ENCODE results near the gene MPP4. TPM values are rescaled to one million over a fixed set of nuclear protein-coding genes. Genes with fewer than 3 reads are reported as not detected.
A peak's percentile ranks its signal among the peaks of the same experiment; 100 is the strongest.

Gene MPP4
- total RNA-seq, 1 donor from 2014 or later: not detected

DNA sequence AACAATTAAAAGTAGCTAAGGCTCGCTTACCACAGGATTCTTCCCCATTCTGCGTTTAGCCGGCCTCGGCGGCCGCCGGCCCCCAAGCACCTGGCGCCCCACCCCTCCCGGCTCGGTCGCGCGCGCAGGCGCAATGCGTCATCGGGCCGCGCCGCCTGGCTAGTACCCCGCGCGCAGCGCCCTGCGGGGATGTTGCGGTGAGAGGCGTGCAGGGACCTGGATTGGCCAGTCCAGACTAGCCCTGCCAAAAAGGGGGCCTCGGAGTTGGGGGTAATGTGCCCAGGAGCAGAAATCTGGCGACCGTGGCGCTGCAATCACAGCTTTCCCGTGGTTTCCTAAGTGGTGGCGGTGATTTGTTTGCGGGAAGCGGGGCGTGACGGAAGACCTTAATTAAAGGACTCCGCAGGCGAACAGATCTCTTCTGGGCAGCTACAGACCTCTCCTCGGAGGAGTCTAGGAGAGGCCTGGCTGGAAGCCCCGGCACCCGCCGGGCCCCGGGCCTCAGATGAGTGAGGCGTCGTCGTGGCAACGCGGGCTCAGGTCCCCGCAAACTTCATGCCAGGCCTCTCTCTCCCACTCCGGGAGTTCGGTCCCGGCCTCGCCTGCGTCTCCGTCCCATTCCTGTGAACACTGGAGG, 55.7 kb downstream of the MPP4 start:
- peak overlapping the region; percentile 85 to 99 for H3K4me3 ChIP-seq
- no peaks in the 10 kb centered on the region for H3K27me3 ChIP-seq
- peak overlapping the region; percentile 97 to 100 for H3K27ac ChIP-seq
- intact Hi-C loops (cut with DNase I): loop anchor here (2.0 to 10.0 kb wide), 5 partner anchors 56 to 680 kb away; partner anchors contain the start of genes ALS2, FZD7, MPP4 and ORC2
- peaks cover 0 to 13% of the 10 kb centered on the region in 2 donors for H3K36me3 ChIP-seq
- H3K9me3 ChIP-seq: no peaks in the 10 kb centered on the region
- DNase-seq (ENCODE audit: low spot score in 2 of 2): peak; percentile 34 to 89
- TF ChIP-seq, protein P1, sequence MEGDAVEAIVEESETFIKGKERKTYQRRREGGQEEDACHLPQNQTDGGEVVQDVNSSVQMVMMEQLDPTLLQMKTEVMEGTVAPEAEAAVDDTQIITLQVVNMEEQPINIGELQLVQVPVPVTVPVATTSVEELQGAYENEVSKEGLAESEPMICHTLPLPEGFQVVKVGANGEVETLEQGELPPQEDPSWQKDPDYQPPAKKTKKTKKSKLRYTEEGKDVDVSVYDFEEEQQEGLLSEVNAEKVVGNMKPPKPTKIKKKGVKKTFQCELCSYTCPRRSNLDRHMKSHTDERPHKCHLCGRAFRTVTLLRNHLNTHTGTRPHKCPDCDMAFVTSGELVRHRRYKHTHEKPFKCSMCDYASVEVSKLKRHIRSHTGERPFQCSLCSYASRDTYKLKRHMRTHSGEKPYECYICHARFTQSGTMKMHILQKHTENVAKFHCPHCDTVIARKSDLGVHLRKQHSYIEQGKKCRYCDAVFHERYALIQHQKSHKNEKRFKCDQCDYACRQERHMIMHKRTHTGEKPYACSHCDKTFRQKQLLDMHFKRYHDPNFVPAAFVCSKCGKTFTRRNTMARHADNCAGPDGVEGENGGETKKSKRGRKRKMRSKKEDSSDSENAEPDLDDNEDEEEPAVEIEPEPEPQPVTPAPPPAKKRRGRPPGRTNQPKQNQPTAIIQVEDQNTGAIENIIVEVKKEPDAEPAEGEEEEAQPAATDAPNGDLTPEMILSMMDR (IDR thresholded peaks at IDR 0.05): no peak
- H3K4me1 ChIP-seq: peaks cover 0 to 7% of the 10 kb centered on the region in 2 donors

GRCh38 chr2:201642086-201642578, 56.3 kb downstream of the MPP4 start:
- H3K9me3 ChIP-seq: no peaks in the 10 kb centered on the region
- TF ChIP-seq, protein P1 (IDR thresholded peaks at IDR 0.05): no peak
- H3K36me3 ChIP-seq: peaks cover 3 to 17% of the 10 kb centered on the region in 2 donors
- H3K4me3 ChIP-seq: peak overlapping the region; percentile 85 to 99
- DNase-seq (ENCODE audit: low spot score in 2 of 2): no peak
- intact Hi-C loops (cut with DNase I): loop anchor here (2.0 to 10.0 kb wide), 5 partner anchors 57 to 680 kb away; partner anchors contain the start of genes ALS2, FZD7, MPP4 and ORC2
- H3K4me1 ChIP-seq: peaks cover 0 to 7% of the 10 kb centered on the region in 2 donors
- peak overlapping the region; percentile 97 to 100 for H3K27ac ChIP-seq
- H3K27me3 ChIP-seq: no peaks in the 10 kb centered on the region

DNA sequence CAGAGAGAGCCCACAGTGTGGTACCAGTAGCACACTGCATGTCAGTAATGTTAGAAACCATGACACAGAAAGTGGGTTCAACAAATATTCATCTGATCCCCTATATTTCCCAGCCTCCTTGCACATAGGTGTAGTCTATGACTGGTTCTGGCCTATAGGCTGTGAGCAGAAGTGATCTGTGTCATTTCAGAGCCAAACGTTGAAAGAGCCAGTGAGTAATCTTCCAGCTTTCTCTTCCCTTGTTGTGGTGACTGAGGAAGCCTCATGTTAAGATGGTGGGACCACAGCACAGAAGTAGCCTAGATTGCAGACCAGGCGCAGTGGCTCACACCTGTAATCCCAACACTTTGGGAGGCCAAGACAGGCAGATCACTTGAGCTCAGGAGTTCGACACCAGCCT, 59.2 kb downstream of the MPP4 start:
- TF ChIP-seq, protein P1 (IDR thresholded peaks at IDR 0.05): no peak
- Histone ChIP-seq H3K27me3 (no peaks in the 10 kb centered on the region), H3K27ac (no peak overlapping the region), H3K4me3 (no peak overlapping the region), H3K4me1 (no peaks in the 10 kb centered on the region), H3K9me3 (no peaks in the 10 kb centered on the region), H3K36me3 (peaks cover 19 to 46% of the 10 kb centered on the region in 2 donors)
- intact Hi-C loops (cut with DNase I): no loop called here
- no peak for DNase-seq (ENCODE audit: low spot score in 2 of 2)

DNA sequence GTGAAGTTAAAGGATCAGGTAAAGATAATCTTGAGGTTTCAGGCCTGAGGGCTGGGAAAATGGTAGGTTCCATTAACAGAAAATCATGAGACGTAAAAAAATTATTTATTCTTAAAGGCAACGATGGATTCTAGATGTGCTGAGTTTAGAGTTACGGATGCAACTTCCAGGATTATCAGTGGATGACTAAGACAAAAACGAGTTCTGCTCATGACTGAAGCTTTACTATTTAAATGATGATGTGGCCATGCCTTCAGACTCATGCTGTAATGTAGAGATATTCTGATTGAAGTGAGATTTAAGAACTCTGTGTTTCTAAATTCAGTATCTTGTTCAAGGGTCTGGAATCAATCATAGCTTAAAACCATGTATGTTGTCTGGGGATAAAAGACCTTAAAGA, 60.1 kb downstream of the MPP4 start:
- Histone ChIP-seq H3K36me3 (peaks cover 27 to 54% of the 10 kb centered on the region in 2 donors), H3K27ac (no peak overlapping the region), H3K9me3 (no peaks in the 10 kb centered on the region), H3K4me3 (no peak overlapping the region), H3K27me3 (no peaks in the 10 kb centered on the region), H3K4me1 (no peaks in the 10 kb centered on the region)
- TF ChIP-seq, protein P1 (IDR thresholded peaks at IDR 0.05): no peak
- DNase-seq (ENCODE audit: low spot score in 2 of 2): no peak
- intact Hi-C loops (cut with DNase I): no loop called here

GRCh38 chr2:201633661-201634249, 64.7 kb downstream of the MPP4 start:
- Histone ChIP-seq H3K27ac (no peak overlapping the region), H3K4me1 (no peaks in the 10 kb centered on the region), H3K4me3 (no peak overlapping the region), H3K9me3 (no peaks in the 10 kb centered on the region), H3K27me3 (no peaks in the 10 kb centered on the region), H3K36me3 (peaks cover 66 to 97% of the 10 kb centered on the region in 2 donors)
- TF ChIP-seq, protein P1 (IDR thresholded peaks at IDR 0.05): no peak
- DNase-seq (ENCODE audit: low spot score in 2 of 2): no peak
- intact Hi-C loops (cut with DNase I): no loop called here

All from ascending aorta (tissue), 2 donors.